ENCODE data around the gene HP. TPM values are rescaled to one million over a fixed set of nuclear protein-coding genes. Genes with fewer than 3 reads are reported as not detected.
A peak's percentile ranks its signal among the peaks of the same experiment; 100 is the strongest.

The HP gene
- total and polyA plus RNA-seq, 2 of the 13 experiments (the other 11 are each of a cell fraction or from before 2014, with no cell fraction given), result 387 to 524 TPM

DNA sequence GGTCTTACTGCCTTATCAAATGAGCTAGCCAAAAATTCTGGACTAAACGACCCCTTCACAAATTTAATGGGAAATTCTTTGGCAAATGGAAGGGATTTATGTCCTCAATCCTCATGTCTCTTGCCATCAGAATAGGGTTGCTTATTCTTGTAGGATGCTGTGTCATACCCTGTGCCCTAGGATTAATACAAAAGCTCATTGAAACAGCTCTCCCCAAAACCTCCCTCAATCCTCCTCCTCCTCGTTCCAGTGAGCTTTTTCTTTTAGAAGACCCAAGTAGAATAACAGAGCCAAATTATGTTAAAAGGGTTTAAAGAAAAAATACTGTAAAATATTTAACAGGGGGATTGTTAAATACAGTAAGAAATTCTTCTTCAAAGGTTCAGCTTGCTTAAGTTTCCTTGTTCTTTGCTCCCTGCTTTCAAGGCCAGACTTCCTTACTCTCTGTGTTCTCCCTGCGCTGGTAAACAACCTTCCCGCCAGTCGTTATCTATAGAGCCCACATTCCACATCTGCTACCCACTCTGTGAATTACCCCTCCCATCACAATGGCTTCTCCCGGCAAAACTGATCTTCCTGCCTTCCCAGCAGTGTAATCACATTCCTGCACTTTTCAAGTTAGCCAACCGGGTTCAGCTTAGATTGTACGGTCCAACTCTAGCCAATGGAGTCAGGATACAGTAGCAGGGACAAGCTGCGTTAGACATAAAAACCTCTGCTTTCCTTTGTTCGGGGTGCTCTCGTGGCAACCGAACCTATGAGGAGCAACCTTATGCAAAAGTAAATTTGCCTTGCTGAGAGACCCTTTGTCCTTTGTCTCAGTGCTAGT, 18.4 kb downstream of the HP start (continued):
- TF ChIP-seq, protein P1, sequence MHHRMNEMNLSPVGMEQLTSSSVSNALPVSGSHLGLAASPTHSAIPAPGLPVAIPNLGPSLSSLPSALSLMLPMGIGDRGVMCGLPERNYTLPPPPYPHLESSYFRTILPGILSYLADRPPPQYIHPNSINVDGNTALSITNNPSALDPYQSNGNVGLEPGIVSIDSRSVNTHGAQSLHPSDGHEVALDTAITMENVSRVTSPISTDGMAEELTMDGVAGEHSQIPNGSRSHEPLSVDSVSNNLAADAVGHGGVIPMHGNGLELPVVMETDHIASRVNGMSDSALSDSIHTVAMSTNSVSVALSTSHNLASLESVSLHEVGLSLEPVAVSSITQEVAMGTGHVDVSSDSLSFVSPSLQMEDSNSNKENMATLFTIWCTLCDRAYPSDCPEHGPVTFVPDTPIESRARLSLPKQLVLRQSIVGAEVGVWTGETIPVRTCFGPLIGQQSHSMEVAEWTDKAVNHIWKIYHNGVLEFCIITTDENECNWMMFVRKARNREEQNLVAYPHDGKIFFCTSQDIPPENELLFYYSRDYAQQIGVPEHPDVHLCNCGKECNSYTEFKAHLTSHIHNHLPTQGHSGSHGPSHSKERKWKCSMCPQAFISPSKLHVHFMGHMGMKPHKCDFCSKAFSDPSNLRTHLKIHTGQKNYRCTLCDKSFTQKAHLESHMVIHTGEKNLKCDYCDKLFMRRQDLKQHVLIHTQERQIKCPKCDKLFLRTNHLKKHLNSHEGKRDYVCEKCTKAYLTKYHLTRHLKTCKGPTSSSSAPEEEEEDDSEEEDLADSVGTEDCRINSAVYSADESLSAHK (CRISPR knock-in tag; IDR thresholded peaks at IDR 0.05; ENCODE audit: borderline replicate concordance), result no peak
- TF ChIP-seq ZNF367 (CRISPR knock-in tag; IDR thresholded peaks at IDR 0.05; ENCODE audit: borderline replicate concordance) (no peak; the same call in 1 of the 2 replicates), SP5 (CRISPR knock-in tag; IDR thresholded peaks at IDR 0.05; ENCODE audit: borderline replicate concordance, low read depth) (no peak), ZNF30 (CRISPR knock-in tag; IDR thresholded peaks at IDR 0.05) (no peak), ZBTB20 (CRISPR knock-in tag; IDR thresholded peaks at IDR 0.05; ENCODE audit: borderline replicate concordance, low read depth) (no peak), ATM (IDR thresholded peaks at IDR 0.05; ENCODE audit: borderline replicate concordance) (no peak), AKAP8 (CRISPR knock-in tag; IDR thresholded peaks at IDR 0.05) (no peak; the same call in 1 of the 2 replicates), RFX5 (IDR thresholded peaks at IDR 0.05; ENCODE audit: low read depth, low read length) (no peak), ZNF510 (CRISPR knock-in tag; IDR thresholded peaks at IDR 0.05; ENCODE audit: low read depth) (no peak), ZNF883 (CRISPR knock-in tag; IDR thresholded peaks at IDR 0.05; ENCODE audit: not compliant biosample characterization) (no peak), ZNF7 (CRISPR knock-in tag; IDR thresholded peaks at IDR 0.05) (no peak), ZNF792 (CRISPR knock-in tag; IDR thresholded peaks at IDR 0.05) (peak; percentile 56; the same call in 1 of the 2 replicates), JARID2 (CRISPR knock-in tag; IDR thresholded peaks at IDR 0.05; ENCODE audit: insufficient replicate concordance) (no peak), JUND (CRISPR knock-in tag; IDR thresholded peaks at IDR 0.05) (peak; percentile 40; the same call in 1 of the 2 replicates), ZNF776 (CRISPR knock-in tag; IDR thresholded peaks at IDR 0.05) (no peak), HNF4A (CRISPR knock-in tag; IDR thresholded peaks at IDR 0.05) (peak; percentile 81), CHCHD3 (CRISPR knock-in tag; IDR thresholded peaks at IDR 0.05) (no peak), MEF2D (CRISPR knock-in tag; IDR thresholded peaks at IDR 0.05) (no peak), TCF7L2 (IDR thresholded peaks at IDR 0.05; ENCODE audit: low read depth, low read length) (no peak)
- TF ChIP-seq, protein P2, sequence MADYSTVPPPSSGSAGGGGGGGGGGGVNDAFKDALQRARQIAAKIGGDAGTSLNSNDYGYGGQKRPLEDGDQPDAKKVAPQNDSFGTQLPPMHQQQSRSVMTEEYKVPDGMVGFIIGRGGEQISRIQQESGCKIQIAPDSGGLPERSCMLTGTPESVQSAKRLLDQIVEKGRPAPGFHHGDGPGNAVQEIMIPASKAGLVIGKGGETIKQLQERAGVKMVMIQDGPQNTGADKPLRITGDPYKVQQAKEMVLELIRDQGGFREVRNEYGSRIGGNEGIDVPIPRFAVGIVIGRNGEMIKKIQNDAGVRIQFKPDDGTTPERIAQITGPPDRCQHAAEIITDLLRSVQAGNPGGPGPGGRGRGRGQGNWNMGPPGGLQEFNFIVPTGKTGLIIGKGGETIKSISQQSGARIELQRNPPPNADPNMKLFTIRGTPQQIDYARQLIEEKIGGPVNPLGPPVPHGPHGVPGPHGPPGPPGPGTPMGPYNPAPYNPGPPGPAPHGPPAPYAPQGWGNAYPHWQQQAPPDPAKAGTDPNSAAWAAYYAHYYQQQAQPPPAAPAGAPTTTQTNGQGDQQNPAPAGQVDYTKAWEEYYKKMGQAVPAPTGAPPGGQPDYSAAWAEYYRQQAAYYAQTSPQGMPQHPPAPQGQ (CRISPR knock-in tag; IDR thresholded peaks at IDR 0.05; ENCODE audit: borderline replicate concordance), result no peak
- TF ChIP-seq, protein P3, sequence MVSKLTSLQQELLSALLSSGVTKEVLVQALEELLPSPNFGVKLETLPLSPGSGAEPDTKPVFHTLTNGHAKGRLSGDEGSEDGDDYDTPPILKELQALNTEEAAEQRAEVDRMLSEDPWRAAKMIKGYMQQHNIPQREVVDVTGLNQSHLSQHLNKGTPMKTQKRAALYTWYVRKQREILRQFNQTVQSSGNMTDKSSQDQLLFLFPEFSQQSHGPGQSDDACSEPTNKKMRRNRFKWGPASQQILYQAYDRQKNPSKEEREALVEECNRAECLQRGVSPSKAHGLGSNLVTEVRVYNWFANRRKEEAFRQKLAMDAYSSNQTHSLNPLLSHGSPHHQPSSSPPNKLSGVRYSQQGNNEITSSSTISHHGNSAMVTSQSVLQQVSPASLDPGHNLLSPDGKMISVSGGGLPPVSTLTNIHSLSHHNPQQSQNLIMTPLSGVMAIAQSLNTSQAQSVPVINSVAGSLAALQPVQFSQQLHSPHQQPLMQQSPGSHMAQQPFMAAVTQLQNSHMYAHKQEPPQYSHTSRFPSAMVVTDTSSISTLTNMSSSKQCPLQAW (CRISPR knock-in tag; IDR thresholded peaks at IDR 0.05), result peak; percentile 70; the same call in 1 of the 2 replicates
- TF ChIP-seq, protein P4, sequence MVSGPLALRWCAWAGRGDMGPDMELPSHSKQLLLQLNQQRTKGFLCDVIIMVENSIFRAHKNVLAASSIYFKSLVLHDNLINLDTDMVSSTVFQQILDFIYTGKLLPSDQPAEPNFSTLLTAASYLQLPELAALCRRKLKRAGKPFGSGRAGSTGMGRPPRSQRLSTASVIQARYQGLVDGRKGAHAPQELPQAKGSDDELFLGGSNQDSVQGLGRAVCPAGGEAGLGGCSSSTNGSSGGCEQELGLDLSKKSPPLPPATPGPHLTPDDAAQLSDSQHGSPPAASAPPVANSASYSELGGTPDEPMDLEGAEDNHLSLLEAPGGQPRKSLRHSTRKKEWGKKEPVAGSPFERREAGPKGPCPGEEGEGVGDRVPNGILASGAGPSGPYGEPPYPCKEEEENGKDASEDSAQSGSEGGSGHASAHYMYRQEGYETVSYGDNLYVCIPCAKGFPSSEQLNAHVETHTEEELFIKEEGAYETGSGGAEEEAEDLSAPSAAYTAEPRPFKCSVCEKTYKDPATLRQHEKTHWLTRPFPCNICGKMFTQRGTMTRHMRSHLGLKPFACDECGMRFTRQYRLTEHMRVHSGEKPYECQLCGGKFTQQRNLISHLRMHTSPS (CRISPR knock-in tag; IDR thresholded peaks at IDR 0.05; ENCODE audit: low read depth), result no peak; the same call in 1 of the 2 replicates

Measured in HepG2 (cell line).